ENCODE results near the gene ZSWIM1. TPM values are rescaled to one million over a fixed set of nuclear protein-coding genes. Genes with fewer than 3 reads are reported as not detected.

Gene ZSWIM1
- total and polyA plus RNA-seq, 2 of the 4 experiments (the other 2 are of a cell fraction), result 4.2 to 10.0 TPM

- no peak within 1 kb of the TSS for H2AFZ ChIP-seq (replicated peaks; ENCODE audit: low read length, poor library complexity)
- H3K9me1 ChIP-seq (ENCODE audit: insufficient read depth, low read length), result peaks cover 5% of the 10 kb centered on the region
- H3K27me3 ChIP-seq (ENCODE audit: control insufficient read depth, insufficient read depth, low read length), result no peaks in the 10 kb centered on the region
- H3K4me2 ChIP-seq (ENCODE audit: low read depth, low read length), result no peak within 1 kb of the TSS
- ChIA-PET POLR2A (ENCODE audit: unreplicated experiment) (no interaction called here), CTCF (no interaction called here)
- no peak within 1 kb of the TSS for H4K8ac ChIP-seq (ENCODE audit: low read depth in 2 of 2, low read length in 2 of 2)
- no TSS peak for BruUV-seq (replicated peaks)
- ATAC-seq (ENCODE audit: low read depth) (no peak), DNase-seq (no peak)
- peaks cover 10 to 63% of the 10 kb centered on the region in 2 experiments; a peak in 3 of 4 replicates for H3K79me1 ChIP-seq (ENCODE audit: low read depth in 1 of 2, low read length in 2 of 2)
- in situ Hi-C loops (cut with MboI; ENCODE audit: low sequenced_read_pairs) (no loop called here), intact Hi-C loops (cut with micrococcal nuclease) (no loop called here), dilution Hi-C loops (cut with HindIII; ENCODE audit: low sequenced_read_pairs, unreplicated experiment) (no loop called here)
- H3K36me3 ChIP-seq (ENCODE audit: control insufficient read depth, insufficient read depth, low read length), result peaks cover 26% of the 10 kb centered on the region
- no peaks in the 10 kb centered on the region for H3K9me3 ChIP-seq (ENCODE audit: control insufficient read depth, insufficient read depth, low read length)
- no peak within 1 kb of the TSS for H3K4ac ChIP-seq (ENCODE audit: low read depth, low read length)
- peaks cover 3% of the 10 kb centered on the region; the same call in 1 of the 2 replicates for H4K20me1 ChIP-seq (ENCODE audit: insufficient read depth, low read length)
- H2AK5ac ChIP-seq (ENCODE audit: low read depth, low read length), result no peak within 1 kb of the TSS
- H3K56ac ChIP-seq (ENCODE audit: extremely low read depth, insufficient read depth, low read length), result no peak within 1 kb of the TSS
- H2BK5ac ChIP-seq (ENCODE audit: low read depth, low read length, poor library complexity, severe bottlenecking), result no peak within 1 kb of the TSS
- no peak within 1 kb of the TSS for H2BK20ac ChIP-seq (ENCODE audit: low read depth, low read length)
- H4K91ac ChIP-seq (ENCODE audit: insufficient read depth, low read depth, low read length), result no peak within 1 kb of the TSS
- H3K14ac ChIP-seq (replicated peaks; ENCODE audit: low read depth, low read length), result no peak within 1 kb of the TSS
- no peak within 1 kb of the TSS for H3K18ac ChIP-seq (ENCODE audit: low read depth, low read length)
- WGBS, 2 experiments (ENCODE audit: extremely low coverage in 2 of 2, insufficient read length in 1 of 2), result no CpG with 5 or more reads among the region's 8 CpGs
- H2BK15ac ChIP-seq (ENCODE audit: low read depth, low read length), result no peak within 1 kb of the TSS
- no peak within 1 kb of the TSS for H3K9ac ChIP-seq (ENCODE audit: low read depth, low read length)
- H3K23ac ChIP-seq (ENCODE audit: low read depth, low read length), result no peak within 1 kb of the TSS
- H3K27ac ChIP-seq (ENCODE audit: insufficient read depth, low read length), result no peak within 1 kb of the TSS
- H2BK120ac ChIP-seq (ENCODE audit: low read depth, low read length), result no peak within 1 kb of the TSS
- no peak within 1 kb of the TSS for H3K4me3 ChIP-seq (ENCODE audit: insufficient read depth, low read depth, low read length)
- TF ChIP-seq POLR2A (IDR thresholded peaks at IDR 0.05; ENCODE audit: low read depth, low read length) (no peak), NFE2L2 (IDR thresholded peaks at IDR 0.05; ENCODE audit: low read depth, low read length) (no peak), RAD21 (IDR thresholded peaks at IDR 0.05; ENCODE audit: low read length) (no peak), CEBPB (IDR thresholded peaks at IDR 0.05; ENCODE audit: low read depth, low read length) (no peak), BHLHE40 (IDR thresholded peaks at IDR 0.05; ENCODE audit: low read depth, low read length) (no peak), MXI1 (IDR thresholded peaks at IDR 0.05; ENCODE audit: borderline replicate concordance, low read depth, low read length) (no peak), MAZ (IDR thresholded peaks at IDR 0.05; ENCODE audit: borderline replicate concordance, low read depth, low read length) (no peak), FOS (IDR thresholded peaks at IDR 0.05; ENCODE audit: low read depth, low read length) (no peak), USF2 (IDR thresholded peaks at IDR 0.05; ENCODE audit: low read depth, low read length) (no peak), RFX5 (IDR thresholded peaks at IDR 0.05; ENCODE audit: low read depth, low read length) (no peak), CHD1 (IDR thresholded peaks at IDR 0.05; ENCODE audit: low read depth, low read length) (no peak), CTCF (conservative IDR thresholded peaks at IDR 0.05; ENCODE audit: low read depth, low read length) (no peak), MAFK (IDR thresholded peaks at IDR 0.05; ENCODE audit: low read depth, low read length) (no peak), ELK1 (IDR thresholded peaks at IDR 0.05; ENCODE audit: borderline replicate concordance, low read depth, low read length) (no peak), RCOR1 (IDR thresholded peaks at IDR 0.05; ENCODE audit: insufficient replicate concordance, low read length) (no peak), SMC3 (IDR thresholded peaks at IDR 0.05; ENCODE audit: low read depth, low read length) (no peak)
- H2AK9ac ChIP-seq (replicated peaks; ENCODE audit: low read depth, low read length, poor library complexity), result no peak within 1 kb of the TSS
- H4K5ac ChIP-seq (ENCODE audit: low read depth, low read length), result no peak within 1 kb of the TSS
- H3K4me1 ChIP-seq (ENCODE audit: control insufficient read depth, insufficient read depth, low read length), result peaks cover 5% of the 10 kb centered on the region; the same call in 1 of the 2 replicates
Observed at GRCh38 chr20:45887346-45887715, 6.3 kb downstream of the ZSWIM1 start, which contains the start of gene SPATA25. TSS of gene SPATA25 (minus strand) at chr20:45887622. CDS start at chr20:45887590, 32 bp downstream.
